Loucy (cell line): ENCODE data around the gene ROR1.

Experiments
- H2AFZ ChIP-seq: fragments of 200-600 bp; sonication (generic); 2 replicates; pipeline ENCODE4 v1.6.0; 2016; ENCODE audit warnings: antibody characterized with exemption, mild to moderate bottlenecking, low read length, moderate library complexity
- H3F3A ChIP-seq: fragments of 200-600 bp; 2 replicates; pipeline ENCODE4 v1.6.0; 2016; ENCODE audit warnings: antibody characterized with exemption, low read depth, mild to moderate bottlenecking
- H3K27me3 ChIP-seq: fragments of 200-600 bp; sonication (generic); 2 replicates; pipeline ENCODE4 v1.6.1; 2014; ENCODE audit warnings: low read length, mild to moderate bottlenecking; ENCODE audit not compliant: insufficient read depth, poor library complexity, severe bottlenecking
- H3K36me3 ChIP-seq: fragments of 200-600 bp; sonication (generic); 2 replicates; pipeline ENCODE4 v1.6.1; 2016; ENCODE audit warnings: low read length; ENCODE audit not compliant: insufficient read depth
- H3K4me1 ChIP-seq: fragments of 200-600 bp; sonication (generic); 2 replicates; pipeline ENCODE4 v1.5.1; 2014; ENCODE audit warnings: low read length, mild to moderate bottlenecking; ENCODE audit not compliant: insufficient read depth, poor library complexity, severe bottlenecking
- H3K4me2 ChIP-seq: fragments of 200-600 bp; sonication (generic); 2 replicates; pipeline ENCODE4 v1.6.0; 2014; ENCODE audit warnings: antibody characterized with exemption, low read length, low read depth, mild to moderate bottlenecking; ENCODE audit not compliant: poor library complexity, severe bottlenecking
- H3K4me3 ChIP-seq: fragments of 200-600 bp; sonication (generic); 2 replicates; pipeline ENCODE4 v1.5.1; 2014; ENCODE audit warnings: low read length, mild to moderate bottlenecking, mixed read lengths; ENCODE audit not compliant: poor library complexity, severe bottlenecking
- H3K79me2 ChIP-seq: fragments of 200-600 bp; sonication (generic); 2 replicates; pipeline ENCODE4 v1.6.1; 2014; ENCODE audit warnings: low read length; ENCODE audit not compliant: insufficient read depth
- H3K9ac ChIP-seq: fragments of 200-600 bp; sonication (generic); 2 replicates; pipeline ENCODE4 v1.6.0; 2014; ENCODE audit warnings: mild to moderate bottlenecking, low read depth, low read length, moderate library complexity; ENCODE audit not compliant: poor library complexity, severe bottlenecking
- H3K9me2 ChIP-seq: fragments of 200-600 bp; sonication (generic); replicated peaks from 2 replicates; pipeline ENCODE4 v1.6.1; 2016; ENCODE audit warnings: low read depth, low read length, mixed read lengths
- H3K9me3 ChIP-seq: fragments of 200-600 bp; sonication (generic); 2 replicates; pipeline ENCODE4 v1.6.1; 2014; ENCODE audit warnings: mild to moderate bottlenecking, antibody characterized with exemption, low read length, low read depth; ENCODE audit not compliant: insufficient read depth
- H4K20me1 ChIP-seq: fragments of 200-600 bp; sonication (generic); 2 replicates; pipeline ENCODE4 v1.6.0; 2014; ENCODE audit warnings: antibody characterized with exemption, low read length, mild to moderate bottlenecking; ENCODE audit not compliant: insufficient read depth, poor library complexity, severe bottlenecking
- EZH2phosphoT487 ChIP-seq: fragments of 200-600 bp; IDR thresholded peaks from 2 replicates; pipeline ENCODE4 v1.6.1; 2018; ENCODE audit warnings: antibody characterized with exemption, mild to moderate bottlenecking, moderate library complexity, borderline replicate concordance
- TF ChIP-seq, protein P1 (sequence below): fragments of 200-600 bp; sonication (generic); conservative IDR thresholded peaks from 2 replicates; pipeline ENCODE4 v1.5.1; 2014; ENCODE audit warnings: mild to moderate bottlenecking, antibody characterized with exemption, low read length

ROR1 gene

DNA sequence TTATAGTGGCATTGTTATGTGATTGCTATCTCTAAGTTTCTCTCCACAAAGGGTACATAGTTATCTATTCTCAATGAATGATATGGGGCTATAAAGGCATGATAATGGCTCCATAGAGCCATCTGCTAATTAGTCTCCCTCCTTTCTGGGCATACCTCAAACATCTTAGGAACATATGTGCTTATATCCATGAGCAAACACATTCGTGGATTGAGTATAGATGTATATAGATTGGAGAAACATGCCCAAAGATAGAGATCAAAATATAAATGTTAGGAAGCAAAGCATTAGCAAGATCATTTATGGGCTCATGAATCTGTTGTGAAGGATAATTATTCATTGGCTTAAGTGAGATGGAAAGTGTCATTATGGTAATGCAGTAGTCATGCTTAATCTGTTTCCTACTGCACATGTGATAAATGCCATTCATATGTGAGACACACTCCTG lies 273.8 kb downstream of the ROR1 start:
- Histone ChIP-seq H3K9ac (no peak overlapping the region), H4K20me1 (no peaks in the 10 kb centered on the region), H3K36me3 (no peaks in the 10 kb centered on the region), H3K9me2 (no peaks in the 10 kb centered on the region), H3F3A (no peaks in the 10 kb centered on the region), H3K9me3 (no peaks in the 10 kb centered on the region), H3K4me2 (no peak overlapping the region), H3K4me3 (no peak overlapping the region), H2AFZ (0 out of 2 replicates have a peak overlapping the region, but pooled peaks have one; percentile 11), H3K27me3 (no peaks in the 10 kb centered on the region), H3K79me2 (no peaks in the 10 kb centered on the region), H3K4me1 (no peaks in the 10 kb centered on the region)
- no peak for TF ChIP-seq EZH2phosphoT487
- TF ChIP-seq, protein P1, sequence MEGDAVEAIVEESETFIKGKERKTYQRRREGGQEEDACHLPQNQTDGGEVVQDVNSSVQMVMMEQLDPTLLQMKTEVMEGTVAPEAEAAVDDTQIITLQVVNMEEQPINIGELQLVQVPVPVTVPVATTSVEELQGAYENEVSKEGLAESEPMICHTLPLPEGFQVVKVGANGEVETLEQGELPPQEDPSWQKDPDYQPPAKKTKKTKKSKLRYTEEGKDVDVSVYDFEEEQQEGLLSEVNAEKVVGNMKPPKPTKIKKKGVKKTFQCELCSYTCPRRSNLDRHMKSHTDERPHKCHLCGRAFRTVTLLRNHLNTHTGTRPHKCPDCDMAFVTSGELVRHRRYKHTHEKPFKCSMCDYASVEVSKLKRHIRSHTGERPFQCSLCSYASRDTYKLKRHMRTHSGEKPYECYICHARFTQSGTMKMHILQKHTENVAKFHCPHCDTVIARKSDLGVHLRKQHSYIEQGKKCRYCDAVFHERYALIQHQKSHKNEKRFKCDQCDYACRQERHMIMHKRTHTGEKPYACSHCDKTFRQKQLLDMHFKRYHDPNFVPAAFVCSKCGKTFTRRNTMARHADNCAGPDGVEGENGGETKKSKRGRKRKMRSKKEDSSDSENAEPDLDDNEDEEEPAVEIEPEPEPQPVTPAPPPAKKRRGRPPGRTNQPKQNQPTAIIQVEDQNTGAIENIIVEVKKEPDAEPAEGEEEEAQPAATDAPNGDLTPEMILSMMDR: no peak

DNA sequence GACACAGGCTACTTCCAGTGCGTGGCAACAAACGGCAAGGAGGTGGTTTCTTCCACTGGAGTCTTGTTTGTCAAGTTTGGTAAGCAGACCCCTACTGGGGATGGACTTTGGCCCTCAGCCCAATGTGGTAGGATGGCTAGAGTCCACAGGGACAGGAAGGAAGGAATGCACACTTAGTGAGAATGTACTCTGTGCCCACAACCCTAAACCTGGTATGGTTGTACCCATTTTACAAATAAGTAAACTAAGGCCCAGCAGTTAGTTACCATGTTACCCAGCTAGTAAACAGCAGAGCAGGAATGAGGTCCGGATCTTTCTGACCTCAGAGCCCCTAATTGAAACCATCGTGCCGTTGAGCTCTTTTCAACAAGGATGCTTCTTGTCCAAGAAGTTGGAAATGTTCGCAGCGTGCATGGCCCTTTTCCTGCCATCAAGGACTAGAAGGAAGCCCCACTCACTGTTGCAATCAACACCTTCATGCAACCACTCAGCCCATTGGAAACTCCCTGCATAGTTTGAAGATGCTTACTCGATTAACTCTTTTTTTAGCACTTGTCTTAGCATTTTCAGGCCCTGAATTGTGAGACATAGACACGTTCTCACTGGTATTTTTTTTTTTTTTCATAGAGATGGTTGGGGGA lies 276.2 kb downstream of the ROR1 start:
- no peak overlapping the region for H2AFZ ChIP-seq
- H3K9me2 ChIP-seq: no peaks in the 10 kb centered on the region
- no peak overlapping the region for H3K9ac ChIP-seq
- no peak overlapping the region for H3K4me3 ChIP-seq
- TF ChIP-seq, protein P1: no peak
- no peak for TF ChIP-seq EZH2phosphoT487
- no peaks in the 10 kb centered on the region for H3K36me3 ChIP-seq
- H3K27me3 ChIP-seq: no peaks in the 10 kb centered on the region
- H3K9me3 ChIP-seq: no peaks in the 10 kb centered on the region
- H3K4me2 ChIP-seq: no peak overlapping the region
- no peaks in the 10 kb centered on the region for H3F3A ChIP-seq
- H4K20me1 ChIP-seq: no peaks in the 10 kb centered on the region
- no peaks in the 10 kb centered on the region for H3K79me2 ChIP-seq
- H3K4me1 ChIP-seq: no peaks in the 10 kb centered on the region

DNA sequence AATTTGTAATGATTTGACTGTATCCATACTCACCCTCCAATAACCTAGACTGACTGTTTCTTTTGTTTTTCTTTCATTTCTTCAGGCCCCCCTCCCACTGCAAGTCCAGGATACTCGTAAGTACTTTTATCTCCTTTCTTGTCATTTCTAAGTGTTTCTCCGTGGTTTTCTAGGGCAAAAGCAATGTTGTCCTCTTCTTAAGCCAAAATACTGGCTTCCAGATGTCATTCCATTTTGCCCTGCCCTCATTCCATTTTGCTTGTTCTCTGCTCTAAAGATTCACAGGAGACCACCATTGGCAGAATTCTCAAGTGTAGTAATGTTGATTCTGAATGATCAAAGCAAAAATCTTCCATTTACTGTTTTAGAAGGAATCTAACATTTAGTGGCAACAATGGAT lies 276.8 kb downstream of the ROR1 start:
- H3F3A ChIP-seq: no peaks in the 10 kb centered on the region
- H3K27me3 ChIP-seq: no peaks in the 10 kb centered on the region
- no peaks in the 10 kb centered on the region for H3K9me3 ChIP-seq
- H3K9ac ChIP-seq: no peak overlapping the region
- no peak overlapping the region for H2AFZ ChIP-seq
- H3K4me2 ChIP-seq: no peak overlapping the region
- H4K20me1 ChIP-seq: no peaks in the 10 kb centered on the region
- no peaks in the 10 kb centered on the region for H3K36me3 ChIP-seq
- TF ChIP-seq EZH2phosphoT487: no peak
- TF ChIP-seq, protein P1: no peak
- H3K9me2 ChIP-seq: no peaks in the 10 kb centered on the region
- H3K79me2 ChIP-seq: no peaks in the 10 kb centered on the region
- no peaks in the 10 kb centered on the region for H3K4me1 ChIP-seq
- no peak overlapping the region for H3K4me3 ChIP-seq
